Endothelial cell (in vitro differentiated cells): ENCODE measurements around the gene MAST1. TPM values are rescaled to one million over a fixed set of nuclear protein-coding genes. Genes with fewer than 3 reads are reported as not detected.

Experiments
- DNase-seq: peaks from one replicate; pipeline ENCODE4 v3.0.0; 2021; ENCODE audit warnings: low spot score
- H3K27ac Mint-ChIP-seq: one replicate; pipeline ENCODE4 v1.8.0; 2021; ENCODE audit warnings: mixed read lengths, inconsistent platforms; ENCODE audit not compliant: unreplicated experiment
- H3K27me3 Mint-ChIP-seq: one replicate; pipeline ENCODE4 v1.8.0; 2021; ENCODE audit warnings: mild to moderate bottlenecking, moderate library complexity, mixed read lengths, inconsistent platforms; ENCODE audit not compliant: unreplicated experiment
- H3K36me3 Mint-ChIP-seq: one replicate; pipeline ENCODE4 v1.8.0; 2021; ENCODE audit warnings: mild to moderate bottlenecking, low read depth, mixed read lengths, inconsistent platforms; ENCODE audit not compliant: unreplicated experiment
- H3K4me1 Mint-ChIP-seq: one replicate; pipeline ENCODE4 v1.8.0; 2021; ENCODE audit warnings: mild to moderate bottlenecking, mixed read lengths, inconsistent platforms; ENCODE audit not compliant: unreplicated experiment
- H3K4me3 Mint-ChIP-seq: one replicate; pipeline ENCODE4 v1.8.0; 2021; ENCODE audit warnings: mild to moderate bottlenecking, mixed read lengths, inconsistent platforms; ENCODE audit not compliant: unreplicated experiment
- H3K9me3 Mint-ChIP-seq: one replicate; pipeline ENCODE4 v1.8.0; 2021; ENCODE audit warnings: mixed read lengths, inconsistent platforms; ENCODE audit not compliant: unreplicated experiment
- CTCF ChIP-seq: fragments of 200-600 bp; sonication (generic); IDR thresholded peaks from one replicate; pipeline ENCODE4 v1.5.0; 2021; ENCODE audit warnings: antibody characterized with exemption; ENCODE audit not compliant: unreplicated experiment
- total RNA-seq: library from RNA; stranded (reverse); fragmentation: NEBNext Ultra II Directional; extraction: Animal tissue kit (Norgen Biotek cat#: 25700); gene quantifications from one replicate; pipeline ENCODE4 v1.2.1, GENCODE V29; 2021; ENCODE audit not compliant: unreplicated experiment

The MAST1 gene
- total RNA-seq, 1 donor from 2014 or later = 4.1 TPM

GRCh38 chr19:12856653-12857052, 18.3 kb downstream of the MAST1 start:
- no peak overlapping the region for H3K4me3 Mint-ChIP-seq
- H3K27me3 Mint-ChIP-seq = peaks cover 5% of the 10 kb centered on the region
- DNase-seq = no peak
- no peak for TF ChIP-seq CTCF
- H3K36me3 Mint-ChIP-seq = no peaks in the 10 kb centered on the region
- no peaks in the 10 kb centered on the region for H3K9me3 Mint-ChIP-seq
- no peak overlapping the region for H3K27ac Mint-ChIP-seq
- no peaks in the 10 kb centered on the region for H3K4me1 Mint-ChIP-seq

DNA sequence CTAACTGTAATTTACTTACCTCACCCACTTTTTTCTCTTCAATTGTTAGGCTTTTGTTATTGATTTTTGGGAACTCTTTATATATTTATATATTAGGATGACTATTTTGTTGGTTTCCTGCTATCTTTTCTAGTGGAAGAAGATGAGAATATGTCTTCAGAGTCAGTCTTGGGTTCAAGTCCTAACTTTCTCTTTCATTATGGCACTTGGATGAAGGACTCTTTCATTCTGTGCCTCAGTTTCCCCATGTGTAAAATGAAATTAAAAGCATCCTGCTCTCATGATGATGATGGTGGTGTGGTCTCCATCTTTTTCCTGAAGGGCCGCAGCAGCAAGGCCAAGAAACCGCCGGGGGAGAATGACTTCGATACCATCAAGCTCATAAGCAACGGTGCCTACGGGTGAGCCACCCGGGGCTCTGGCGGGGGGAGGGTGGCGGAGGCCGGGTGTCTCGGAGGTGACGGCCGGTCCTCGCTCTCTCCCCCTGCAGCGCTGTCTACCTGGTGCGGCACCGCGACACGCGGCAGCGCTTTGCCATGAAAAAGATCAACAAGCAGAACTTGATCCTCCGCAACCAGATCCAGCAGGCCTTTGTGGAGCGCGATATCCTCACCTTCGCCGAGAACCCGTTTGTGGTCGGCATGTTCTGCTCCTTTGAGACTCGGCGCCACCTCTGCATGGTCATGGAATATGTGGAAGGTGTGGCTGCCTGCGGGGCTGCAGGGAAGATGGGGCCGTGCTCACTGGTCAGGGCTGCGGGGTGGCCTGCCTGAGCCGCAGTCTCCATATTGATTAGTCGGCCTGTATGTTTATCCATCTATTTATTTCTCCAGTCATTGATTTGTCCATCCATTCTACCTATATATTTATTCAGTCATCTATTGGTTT, 20.0 kb downstream of the MAST1 start:
- no peaks in the 10 kb centered on the region for H3K4me1 Mint-ChIP-seq
- H3K4me3 Mint-ChIP-seq = no peak overlapping the region
- no peak for TF ChIP-seq CTCF
- no peaks in the 10 kb centered on the region for H3K36me3 Mint-ChIP-seq
- peaks cover 5% of the 10 kb centered on the region for H3K27me3 Mint-ChIP-seq
- peak overlapping the region; percentile 25 for H3K27ac Mint-ChIP-seq
- H3K9me3 Mint-ChIP-seq = no peaks in the 10 kb centered on the region
- DNase-seq = no peak

DNA sequence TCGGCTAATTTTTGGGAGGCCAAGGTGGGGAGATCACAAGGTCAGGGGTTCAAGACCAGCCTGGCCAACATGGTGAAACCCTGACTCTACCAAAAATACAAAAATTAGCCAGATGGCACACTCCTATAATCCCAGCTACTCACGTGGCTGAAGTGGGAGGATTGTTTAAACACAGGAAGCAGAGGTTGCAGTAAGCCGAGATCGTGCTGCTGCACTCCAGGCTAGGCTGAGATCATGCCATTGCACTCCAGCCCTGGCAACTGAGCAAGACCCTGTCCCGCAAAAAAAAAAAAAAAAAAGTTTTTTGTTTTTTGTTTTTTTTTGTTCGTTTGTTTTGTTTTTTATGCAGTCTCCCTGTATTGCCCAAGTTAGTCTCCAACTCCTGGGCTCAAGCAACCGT, 21.2 kb downstream of the MAST1 start:
- Mint-ChIP-seq H3K36me3 (no peaks in the 10 kb centered on the region), H3K27me3 (peaks cover 7% of the 10 kb centered on the region), H3K27ac (no peak overlapping the region), H3K4me1 (no peaks in the 10 kb centered on the region), H3K4me3 (no peak overlapping the region), H3K9me3 (no peaks in the 10 kb centered on the region)
- no peak for DNase-seq
- TF ChIP-seq CTCF = no peak

DNA sequence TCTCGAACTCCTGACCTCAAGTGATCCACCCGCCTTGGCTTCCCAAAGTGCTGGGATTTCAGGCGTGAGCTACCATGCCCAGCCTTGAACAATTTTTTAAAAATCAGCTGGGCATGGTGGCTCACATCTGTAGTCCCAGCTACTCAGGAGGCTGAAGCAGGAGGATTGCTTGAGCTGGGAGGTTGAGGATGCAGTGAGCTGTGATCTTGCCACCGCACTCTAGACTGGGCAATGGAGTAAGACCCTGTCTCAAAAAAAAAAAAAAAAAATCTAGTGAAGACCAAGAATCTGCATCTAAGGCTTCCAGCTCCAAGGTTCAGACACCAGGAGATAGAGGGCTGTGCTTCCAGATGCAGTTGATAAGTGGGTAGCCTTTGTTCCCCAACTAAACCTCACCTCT, 25.8 kb downstream of the MAST1 start:
- H3K27ac Mint-ChIP-seq = no peak overlapping the region
- H3K4me1 Mint-ChIP-seq = peaks cover 4% of the 10 kb centered on the region
- no peak for DNase-seq
- peaks cover 9% of the 10 kb centered on the region for H3K27me3 Mint-ChIP-seq
- no peak overlapping the region for H3K4me3 Mint-ChIP-seq
- no peaks in the 10 kb centered on the region for H3K9me3 Mint-ChIP-seq
- no peak for TF ChIP-seq CTCF
- peaks cover 3% of the 10 kb centered on the region for H3K36me3 Mint-ChIP-seq
